ENCODE results near the gene ACMSD.
"Not testable (repeated sequence)": the region's sequence is repeated elsewhere in the genome, so short reads cannot be mapped to it uniquely, and the experiment has no call there.

ACMSD gene

DNA sequence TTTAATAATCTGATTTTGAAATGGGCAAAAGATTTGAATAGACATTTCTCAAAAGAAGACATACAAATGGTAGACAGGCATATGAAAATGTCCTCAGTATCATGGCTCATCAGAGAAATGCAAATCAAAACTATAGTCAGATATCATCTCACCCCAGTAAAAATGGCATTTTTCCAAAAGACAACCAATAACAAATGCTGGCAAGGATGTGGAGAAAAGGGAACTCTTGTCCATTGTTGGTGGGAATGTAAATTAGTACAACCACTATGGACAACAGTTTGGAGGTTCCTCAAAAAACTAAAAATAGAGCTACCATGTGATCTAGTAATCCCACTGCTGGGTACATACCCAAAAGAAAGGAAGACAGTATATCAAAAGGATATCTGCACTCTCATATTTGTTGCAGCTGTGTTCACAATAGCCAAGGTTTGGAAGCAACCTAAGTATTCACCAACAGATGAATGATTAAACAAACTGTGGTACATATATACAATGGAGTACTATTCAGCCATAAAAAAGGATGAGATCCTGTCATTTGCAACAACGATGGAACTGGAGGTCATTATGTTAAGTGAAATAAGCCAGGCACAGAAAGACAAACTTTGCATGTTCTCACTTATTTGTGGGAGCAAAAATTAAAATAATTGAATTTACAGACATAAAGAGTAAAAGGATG lies 69.2 kb downstream of the ACMSD start:
- not testable (repeated sequence) for H3K9ac ChIP-seq (ENCODE audit: low read length)

DNA sequence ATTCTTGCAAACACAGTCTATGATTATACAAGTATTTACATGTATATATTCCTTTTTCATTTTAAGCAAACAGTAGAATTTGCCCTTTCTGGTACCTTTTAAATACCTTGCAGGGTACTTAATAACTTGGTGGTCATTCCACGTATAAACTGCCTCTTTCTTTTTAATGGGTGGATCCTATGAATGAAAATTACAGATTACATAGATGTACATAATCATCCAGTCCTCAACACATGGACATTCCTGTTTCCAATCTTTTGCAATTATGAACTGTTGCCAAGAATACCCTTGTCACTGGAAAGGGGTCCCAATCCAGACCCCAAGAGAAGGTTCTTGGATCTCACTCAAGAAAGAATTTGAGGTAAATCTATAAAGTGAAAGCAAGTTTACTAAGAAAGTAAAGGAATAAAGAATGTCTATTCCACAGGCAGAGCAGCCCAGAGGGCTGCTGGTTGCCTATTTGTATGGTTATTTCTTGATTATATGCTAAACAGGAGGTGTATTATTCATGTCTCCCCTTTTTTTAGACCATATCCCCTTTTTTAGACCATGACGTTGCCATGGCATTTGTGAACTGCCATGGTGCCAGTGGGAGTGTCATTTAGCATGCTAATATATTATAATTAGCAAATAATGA lies 72.5 kb downstream of the ACMSD start:
- no peaks in the 10 kb centered on the region for H3K27me3 ChIP-seq (ENCODE audit: control insufficient read depth, insufficient read depth, low read length)
- H3K9me3 ChIP-seq (ENCODE audit: control insufficient read depth, low read depth, low read length), result no peaks in the 10 kb centered on the region
- H3K36me3 ChIP-seq (ENCODE audit: control insufficient read depth, low read depth, low read length), result no peaks in the 10 kb centered on the region
- H3K4me1 ChIP-seq (ENCODE audit: control insufficient read depth, low read depth, low read length), result no peaks in the 10 kb centered on the region
- no peak overlapping the region for H3K4me3 ChIP-seq (ENCODE audit: low read length)
- no peak overlapping the region for H3K27ac ChIP-seq (ENCODE audit: low read length)
- H3K9ac ChIP-seq (ENCODE audit: low read length), result no peak overlapping the region

More for the DNA sequence above, 69.2 kb downstream of the ACMSD start:
- H3K9me3 ChIP-seq (ENCODE audit: control insufficient read depth, low read depth, low read length); H3K27ac ChIP-seq (ENCODE audit: low read length); H3K4me3 ChIP-seq (ENCODE audit: low read length); H3K36me3 ChIP-seq (ENCODE audit: control insufficient read depth, low read depth, low read length); H3K4me1 ChIP-seq (ENCODE audit: control insufficient read depth, low read depth, low read length); H3K27me3 ChIP-seq (ENCODE audit: control insufficient read depth, insufficient read depth, low read length): not testable (repeated sequence)

DNA sequence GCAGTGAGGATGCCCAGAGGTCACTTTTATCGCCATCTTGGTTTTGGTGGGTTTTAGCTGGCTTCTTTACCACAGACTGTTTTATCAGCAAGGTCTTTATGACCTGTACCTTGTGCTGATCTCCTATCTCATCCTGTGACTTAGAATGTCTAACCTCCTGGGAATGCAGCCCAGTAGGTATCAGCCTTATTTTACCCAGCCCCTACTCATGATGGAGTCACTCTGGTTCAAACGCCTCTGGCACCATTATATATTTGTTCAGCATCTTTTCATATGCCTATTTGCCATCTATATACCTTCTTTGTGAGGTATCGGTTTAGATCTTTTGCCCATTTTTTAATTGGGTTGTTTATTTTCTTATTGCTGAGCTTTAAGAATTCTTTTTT lies 73.0 kb downstream of the ACMSD start:
- no peaks in the 10 kb centered on the region for H3K27me3 ChIP-seq (ENCODE audit: control insufficient read depth, insufficient read depth, low read length)
- H3K4me1 ChIP-seq (ENCODE audit: control insufficient read depth, low read depth, low read length), result no peaks in the 10 kb centered on the region
- H3K36me3 ChIP-seq (ENCODE audit: control insufficient read depth, low read depth, low read length), result no peaks in the 10 kb centered on the region
- H3K4me3 ChIP-seq (ENCODE audit: low read length), result no peak overlapping the region
- H3K27ac ChIP-seq (ENCODE audit: low read length), result no peak overlapping the region
- no peaks in the 10 kb centered on the region for H3K9me3 ChIP-seq (ENCODE audit: control insufficient read depth, low read depth, low read length)
- no peak overlapping the region for H3K9ac ChIP-seq (ENCODE audit: low read length)

DNA sequence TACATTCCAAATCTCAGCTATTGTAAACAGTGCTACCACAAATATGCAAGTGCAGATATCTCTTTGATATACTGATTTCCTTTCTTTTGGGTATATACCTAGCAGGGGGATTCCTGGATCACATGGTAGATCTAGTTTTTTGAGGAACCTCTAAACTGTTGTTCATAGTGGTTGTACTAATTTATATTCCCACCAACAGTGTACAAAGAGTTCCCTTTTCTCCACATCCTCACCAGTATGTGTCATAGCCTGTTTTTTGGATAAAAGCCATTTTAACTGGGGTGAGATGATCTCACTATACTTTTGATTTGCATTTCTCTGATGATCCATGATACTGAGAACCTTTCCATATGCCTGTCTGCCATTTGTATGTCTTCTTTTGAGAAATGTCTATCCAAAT lies 73.9 kb downstream of the ACMSD start:
- no peaks in the 10 kb centered on the region for H3K36me3 ChIP-seq (ENCODE audit: control insufficient read depth, low read depth, low read length)
- no peak overlapping the region for H3K9ac ChIP-seq (ENCODE audit: low read length)
- H3K4me1 ChIP-seq (ENCODE audit: control insufficient read depth, low read depth, low read length), result no peaks in the 10 kb centered on the region
- H3K27me3 ChIP-seq (ENCODE audit: control insufficient read depth, insufficient read depth, low read length), result no peaks in the 10 kb centered on the region
- no peak overlapping the region for H3K27ac ChIP-seq (ENCODE audit: low read length)
- H3K9me3 ChIP-seq (ENCODE audit: control insufficient read depth, low read depth, low read length), result no peaks in the 10 kb centered on the region
- H3K4me3 ChIP-seq (ENCODE audit: low read length), result no peak overlapping the region

DNA sequence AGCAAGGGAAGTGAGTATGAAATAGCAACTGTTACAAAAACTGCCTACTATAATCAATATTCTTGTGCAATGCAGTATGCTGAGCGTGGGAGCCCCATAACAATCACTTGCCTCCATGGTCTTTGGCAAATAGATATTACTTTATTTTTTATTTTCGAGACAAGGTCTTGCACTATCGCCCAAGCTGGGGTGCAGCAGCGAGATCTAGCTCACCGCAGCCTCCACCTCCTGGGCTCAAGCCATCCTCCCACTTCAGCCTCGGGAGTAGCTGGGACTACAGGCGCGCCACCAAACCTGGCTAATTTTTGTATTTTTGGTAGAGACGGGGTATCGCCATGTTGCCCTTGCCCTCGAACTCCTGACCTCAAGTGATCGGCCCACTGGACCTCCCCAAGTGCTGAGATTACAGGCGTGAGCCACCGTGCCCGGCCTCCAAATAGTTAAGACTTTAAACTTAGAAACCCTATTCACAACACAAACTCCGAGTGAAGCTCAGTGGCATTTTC lies 79.0 kb downstream of the ACMSD start:
- Histone ChIP-seq H3K9ac (ENCODE audit: low read length) (peak overlapping the region; percentile 87), H3K4me3 (ENCODE audit: low read length) (peak overlapping the region; percentile 97), H3K36me3 (ENCODE audit: control insufficient read depth, low read depth, low read length) (peaks cover 4% of the 10 kb centered on the region), H3K27ac (ENCODE audit: low read length) (peak overlapping the region; percentile 94), H3K27me3 (ENCODE audit: control insufficient read depth, insufficient read depth, low read length) (no peaks in the 10 kb centered on the region), H3K9me3 (ENCODE audit: control insufficient read depth, low read depth, low read length) (no peaks in the 10 kb centered on the region), H3K4me1 (ENCODE audit: control insufficient read depth, low read depth, low read length) (peaks cover 8% of the 10 kb centered on the region)

DNA sequence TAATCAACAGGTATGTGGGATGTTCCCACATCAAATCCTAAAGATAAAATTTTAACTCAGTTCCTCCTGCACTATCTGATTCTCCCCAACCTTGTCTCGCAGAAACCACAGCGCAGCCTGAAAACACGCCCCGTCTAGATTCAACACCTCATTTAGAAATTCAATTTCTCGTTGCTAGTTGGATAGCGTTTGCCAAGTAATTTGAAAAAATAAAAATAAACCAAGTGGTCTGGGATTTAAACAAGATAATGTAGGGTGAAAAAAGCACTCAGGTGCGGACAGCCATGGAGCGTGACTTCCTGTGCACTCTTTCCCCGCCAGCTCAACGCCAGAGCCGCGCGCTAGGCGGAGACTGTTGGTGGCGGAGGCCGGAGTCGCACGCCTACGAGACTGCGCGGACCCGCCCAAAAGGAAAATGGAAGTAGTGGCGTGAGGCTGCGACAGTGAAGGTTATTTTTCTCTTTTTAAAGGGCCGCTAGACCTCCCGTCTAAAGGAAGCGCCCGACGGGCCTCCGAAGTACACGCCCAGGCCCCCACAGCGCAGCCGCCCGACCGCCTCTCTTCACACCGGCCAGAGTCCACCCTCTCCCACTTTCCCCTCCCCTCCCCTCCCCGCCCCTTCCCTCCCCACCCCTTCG lies 79.6 kb downstream of the ACMSD start:
- peak overlapping the region; percentile 94 for H3K27ac ChIP-seq (ENCODE audit: low read length)
- no peaks in the 10 kb centered on the region for H3K9me3 ChIP-seq (ENCODE audit: control insufficient read depth, low read depth, low read length)
- peak overlapping the region; percentile 97 for H3K4me3 ChIP-seq (ENCODE audit: low read length)
- H3K4me1 ChIP-seq (ENCODE audit: control insufficient read depth, low read depth, low read length), result peaks cover 8% of the 10 kb centered on the region
- H3K27me3 ChIP-seq (ENCODE audit: control insufficient read depth, insufficient read depth, low read length), result no peaks in the 10 kb centered on the region
- peaks cover 4% of the 10 kb centered on the region for H3K36me3 ChIP-seq (ENCODE audit: control insufficient read depth, low read depth, low read length)
- peak overlapping the region; percentile 87 for H3K9ac ChIP-seq (ENCODE audit: low read length)

DNA sequence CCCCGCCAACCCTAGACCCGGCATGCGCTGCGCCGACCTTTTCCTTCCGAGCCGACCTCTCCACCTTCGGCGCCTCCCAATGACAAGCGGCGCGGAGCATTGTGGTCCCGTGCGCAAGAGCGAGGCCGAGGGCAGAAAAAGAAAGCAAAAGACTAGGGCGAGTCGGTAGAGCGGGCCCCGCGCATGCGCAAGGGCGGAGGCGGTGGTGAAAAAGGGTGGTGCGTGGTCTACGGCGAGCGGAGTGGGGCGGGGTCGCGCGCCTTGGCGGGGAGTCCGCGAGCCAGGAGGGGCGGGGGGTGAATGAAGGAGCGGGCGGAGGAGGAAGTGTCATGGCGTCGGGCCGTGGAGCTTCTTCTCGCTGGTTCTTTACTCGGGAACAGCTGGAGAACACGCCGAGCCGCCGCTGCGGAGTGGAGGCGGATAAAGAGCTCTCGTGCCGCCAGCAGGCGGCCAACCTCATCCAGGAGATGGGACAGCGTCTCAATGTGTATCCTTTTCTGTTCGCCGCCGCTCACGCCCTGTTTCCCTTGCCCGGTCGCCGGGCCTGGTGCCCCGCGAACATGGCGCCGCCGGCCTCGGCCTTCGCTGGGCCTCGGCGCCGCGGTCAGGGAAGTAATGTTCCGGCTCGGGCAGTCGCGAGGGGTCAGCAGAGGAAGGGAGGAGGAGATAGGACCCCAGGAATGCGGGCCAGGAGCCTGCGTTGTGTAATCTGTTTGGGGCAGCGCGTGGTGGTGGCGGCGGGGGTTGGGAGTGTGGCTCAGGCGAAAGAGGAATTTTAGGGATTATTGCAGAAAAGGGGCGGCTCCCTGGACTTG lies 80.3 kb downstream of the ACMSD start, which contains the start of gene CCNT2:
TSS of gene CCNT2 (plus strand) at position 297 of the 815 bp plus-strand sequence. CDS start at position 330, 33 bp downstream.
- Histone ChIP-seq H3K9ac (ENCODE audit: low read length) (peak within 1 kb of the TSS; percentile 99), H3K4me3 (ENCODE audit: low read length) (peak within 1 kb of the TSS; percentile 100), H3K36me3 (ENCODE audit: control insufficient read depth, low read depth, low read length) (peaks cover 4% of the 10 kb centered on the region), H3K27ac (ENCODE audit: low read length) (peak within 1 kb of the TSS; percentile 96), H3K4me1 (ENCODE audit: control insufficient read depth, low read depth, low read length) (peaks cover 8% of the 10 kb centered on the region), H3K27me3 (ENCODE audit: control insufficient read depth, insufficient read depth, low read length) (no peaks in the 10 kb centered on the region), H3K9me3 (ENCODE audit: control insufficient read depth, low read depth, low read length) (no peaks in the 10 kb centered on the region)

DNA sequence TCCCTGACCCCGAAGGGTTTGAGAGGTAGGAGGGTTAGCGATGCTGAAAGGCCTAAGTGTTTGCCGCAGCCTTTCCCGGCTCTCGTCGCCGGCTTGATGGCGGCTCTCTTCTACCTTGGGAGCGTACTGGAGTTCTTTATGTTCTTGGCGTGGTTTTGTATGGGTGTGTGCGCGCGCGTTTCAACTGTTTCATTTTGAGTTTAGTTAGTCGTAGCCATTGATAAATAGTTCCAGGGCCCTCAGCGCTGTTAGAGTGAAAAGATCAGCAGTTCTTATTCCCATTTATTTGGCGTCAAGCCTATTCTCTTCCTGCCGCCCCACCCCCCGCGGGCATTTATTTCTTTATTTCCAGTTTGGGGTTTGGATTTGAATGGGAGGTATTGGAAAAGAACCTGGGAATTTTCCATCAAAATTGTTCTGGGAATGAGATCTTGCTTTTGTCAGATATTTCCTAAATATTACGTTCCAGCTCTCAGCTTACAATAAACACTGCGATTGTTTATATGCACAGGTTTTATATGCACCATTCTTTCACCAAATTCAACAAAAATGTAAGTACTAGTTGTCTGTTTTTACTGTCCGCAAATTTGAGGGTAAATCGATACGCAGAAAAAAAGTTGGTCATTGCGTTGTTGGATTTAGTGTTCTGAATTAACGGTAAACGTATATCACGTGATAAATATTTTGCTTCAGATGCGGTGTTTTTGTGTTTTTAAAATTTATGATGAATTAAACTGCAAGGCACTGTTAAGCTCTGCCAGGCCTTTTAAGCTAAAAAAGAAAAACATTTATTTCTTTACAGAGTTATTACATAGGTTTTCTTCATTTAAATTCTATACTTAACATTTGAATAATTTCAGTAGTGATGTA lies 81.2 kb downstream of the ACMSD start:
- Histone ChIP-seq H3K9ac (ENCODE audit: low read length) (peak overlapping the region; percentile 99), H3K36me3 (ENCODE audit: control insufficient read depth, low read depth, low read length) (peaks cover 4% of the 10 kb centered on the region), H3K4me1 (ENCODE audit: control insufficient read depth, low read depth, low read length) (peaks cover 8% of the 10 kb centered on the region), H3K4me3 (ENCODE audit: low read length) (peak overlapping the region; percentile 100), H3K27me3 (ENCODE audit: control insufficient read depth, insufficient read depth, low read length) (no peaks in the 10 kb centered on the region), H3K9me3 (ENCODE audit: control insufficient read depth, low read depth, low read length) (no peaks in the 10 kb centered on the region), H3K27ac (ENCODE audit: low read length) (peak overlapping the region; percentile 96)

DNA sequence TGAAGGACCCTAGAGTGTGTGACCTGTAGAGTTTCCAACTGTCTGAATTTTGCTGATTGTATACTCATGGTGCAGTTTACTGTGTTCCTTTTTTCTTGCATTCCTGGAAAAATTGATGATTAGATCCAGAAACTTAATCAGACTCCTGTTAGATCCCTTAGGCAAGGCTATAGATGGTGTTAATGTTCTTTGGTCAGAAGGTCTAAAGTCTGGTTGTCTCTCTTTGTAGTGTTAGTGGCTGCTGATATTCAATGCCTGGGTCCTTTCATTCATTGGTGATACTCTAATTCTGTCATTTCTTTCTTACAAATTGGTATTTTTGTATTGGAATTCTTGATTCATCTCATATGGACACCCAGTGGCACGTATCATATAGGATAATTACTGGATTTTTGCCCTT lies 86.5 kb downstream of the ACMSD start:
- Histone ChIP-seq H3K4me1 (ENCODE audit: control insufficient read depth, low read depth, low read length) (peaks cover 12% of the 10 kb centered on the region), H3K4me3 (ENCODE audit: low read length) (no peak overlapping the region), H3K9me3 (ENCODE audit: control insufficient read depth, low read depth, low read length) (no peaks in the 10 kb centered on the region), H3K27ac (ENCODE audit: low read length) (no peak overlapping the region), H3K27me3 (ENCODE audit: control insufficient read depth, insufficient read depth, low read length) (no peaks in the 10 kb centered on the region), H3K36me3 (ENCODE audit: control insufficient read depth, low read depth, low read length) (peaks cover 4% of the 10 kb centered on the region), H3K9ac (ENCODE audit: low read length) (no peak overlapping the region)

DNA sequence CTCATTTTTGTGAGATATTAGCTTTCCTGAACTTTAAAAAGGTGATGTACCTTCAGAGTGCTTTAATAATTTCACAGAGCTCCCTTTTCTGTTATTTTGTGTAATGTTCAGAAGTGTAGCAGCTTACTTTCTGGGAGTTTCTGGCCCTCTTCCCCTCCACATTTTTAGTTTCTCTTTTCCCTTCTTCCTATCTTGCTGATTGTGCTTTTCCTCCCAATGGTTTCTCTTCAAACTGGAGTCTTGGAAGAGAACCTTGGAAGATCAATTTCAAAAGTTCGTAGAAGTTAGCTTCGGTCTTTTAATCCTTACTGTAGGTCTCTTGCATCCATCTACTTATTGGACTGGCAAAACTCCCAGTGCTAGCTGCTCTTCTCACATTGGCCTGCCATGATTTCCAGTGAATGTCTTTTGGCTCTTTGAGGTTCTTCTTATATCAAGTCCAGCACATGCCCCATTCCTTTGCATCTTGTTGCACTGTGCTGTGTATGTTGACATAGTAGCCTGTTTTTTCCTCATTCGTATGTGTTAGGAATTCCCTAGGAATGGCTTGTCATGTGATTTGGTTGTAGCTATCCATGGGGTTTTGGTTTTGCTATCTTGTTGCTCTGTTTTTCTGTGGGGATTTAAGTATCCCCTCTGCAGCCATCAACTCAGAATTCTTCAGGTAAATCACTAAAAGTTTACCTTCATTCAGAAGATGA lies 88.0 kb downstream of the ACMSD start:
- no peaks in the 10 kb centered on the region for H3K36me3 ChIP-seq (ENCODE audit: control insufficient read depth, low read depth, low read length)
- H3K4me3 ChIP-seq (ENCODE audit: low read length), result no peak overlapping the region
- no peak overlapping the region for H3K9ac ChIP-seq (ENCODE audit: low read length)
- no peaks in the 10 kb centered on the region for H3K27me3 ChIP-seq (ENCODE audit: control insufficient read depth, insufficient read depth, low read length)
- no peaks in the 10 kb centered on the region for H3K9me3 ChIP-seq (ENCODE audit: control insufficient read depth, low read depth, low read length)
- H3K27ac ChIP-seq (ENCODE audit: low read length), result no peak overlapping the region
- H3K4me1 ChIP-seq (ENCODE audit: control insufficient read depth, low read depth, low read length), result peaks cover 4% of the 10 kb centered on the region

All from iPS-18a (cell line).